Fibroblast of skin of left biceps (primary cell): ENCODE measurements around the gene PRIM2.
"Not testable (repeated sequence)": the region's sequence is repeated elsewhere in the genome, so short reads cannot be mapped to it uniquely, and the experiment has no call there.

Source experiments
- DNase-seq, 2 experiments: peaks; one replicate each; pipeline ENCODE4 v3.0.0-alpha.2; 2013; ENCODE audit warnings: low read depth in 2 of 2

Gene PRIM2

GRCh38 chr6:57317060-57317943 lies at the start of gene PRIM2:
PRIM2 (plus strand) TSS chr6:57317630; CDS start chr6:57318446, 816 bp downstream.
- DNase-seq, result no peak

- no peak for DNase-seq
Observed at GRCh38 chr6:57268294-57268640, 49.2 kb upstream of the PRIM2 start.

GRCh38 chr6:57274113-57274824 lies 43.2 kb upstream of the PRIM2 start:
- not testable (repeated sequence) for DNase-seq

- DNase-seq, result no peak
Observed at GRCh38 chr6:57275384-57275783, 42.0 kb upstream of the PRIM2 start.

GRCh38 chr6:57276946-57277345 lies 40.5 kb upstream of the PRIM2 start:
- no peak for DNase-seq

- no peak for DNase-seq
Observed at GRCh38 chr6:57278570-57278969, 38.9 kb upstream of the PRIM2 start.

GRCh38 chr6:57279013-57279412 lies 38.4 kb upstream of the PRIM2 start:
- DNase-seq, result no peak

GRCh38 chr6:57283106-57283505 lies 34.3 kb upstream of the PRIM2 start:
- no peak for DNase-seq

GRCh38 chr6:57283911-57284455 lies 33.4 kb upstream of the PRIM2 start:
- DNase-seq, result peak; percentile 80 to 82

GRCh38 chr6:57288136-57288535 lies 29.3 kb upstream of the PRIM2 start:
- DNase-seq, result not testable (repeated sequence)

GRCh38 chr6:57293472-57293871 lies 24.0 kb upstream of the PRIM2 start:
- not testable (repeated sequence) for DNase-seq

GRCh38 chr6:57294862-57295445 lies 22.5 kb upstream of the PRIM2 start:
- no peak for DNase-seq

GRCh38 chr6:57297505-57297904 lies 19.9 kb upstream of the PRIM2 start:
- no peak for DNase-seq

GRCh38 chr6:57298741-57299140 lies 18.7 kb upstream of the PRIM2 start:
- DNase-seq, result no peak

- no peak for DNase-seq
Observed at GRCh38 chr6:57301757-57302156, 15.7 kb upstream of the PRIM2 start.

- DNase-seq, result no peak
Observed at GRCh38 chr6:57302477-57302876, 15.0 kb upstream of the PRIM2 start.

- peak; percentile 78 to 87 for DNase-seq
Observed at GRCh38 chr6:57303931-57304681, 13.3 kb upstream of the PRIM2 start.

- no peak for DNase-seq
Observed at GRCh38 chr6:57305107-57305506, 12.3 kb upstream of the PRIM2 start.

GRCh38 chr6:57305761-57306160 lies 11.7 kb upstream of the PRIM2 start:
- DNase-seq, result no peak

GRCh38 chr6:57306273-57306672 lies 11.2 kb upstream of the PRIM2 start:
- no peak for DNase-seq

GRCh38 chr6:57307850-57308249 lies 9.6 kb upstream of the PRIM2 start:
- no peak for DNase-seq

- DNase-seq, result not testable (repeated sequence)
Observed at GRCh38 chr6:57308755-57309154, 8.7 kb upstream of the PRIM2 start.
